AG10803 (cell line): ENCODE data around the gene VAV2.

Experiments
- DNase-seq: peaks from one replicate; pipeline ENCODE4 v3.0.0; 2010; ENCODE audit warnings: low read depth
- H3K4me3 ChIP-seq: 2 replicates; pipeline ENCODE4 v1.5.1; 2011; ENCODE audit warnings: mild to moderate bottlenecking, low read length, control low read depth
- CTCF ChIP-seq: conservative IDR thresholded peaks from 2 replicates; pipeline ENCODE4 v1.5.1; 2011; ENCODE audit warnings: mild to moderate bottlenecking, low read length, control low read depth, inconsistent platforms

VAV2 gene

GRCh38 chr9:133805876-133806622, 186.1 kb downstream of the VAV2 start:
- TF ChIP-seq CTCF = no peak
- DNase-seq = no peak
- no peak overlapping the region for H3K4me3 ChIP-seq

DNA sequence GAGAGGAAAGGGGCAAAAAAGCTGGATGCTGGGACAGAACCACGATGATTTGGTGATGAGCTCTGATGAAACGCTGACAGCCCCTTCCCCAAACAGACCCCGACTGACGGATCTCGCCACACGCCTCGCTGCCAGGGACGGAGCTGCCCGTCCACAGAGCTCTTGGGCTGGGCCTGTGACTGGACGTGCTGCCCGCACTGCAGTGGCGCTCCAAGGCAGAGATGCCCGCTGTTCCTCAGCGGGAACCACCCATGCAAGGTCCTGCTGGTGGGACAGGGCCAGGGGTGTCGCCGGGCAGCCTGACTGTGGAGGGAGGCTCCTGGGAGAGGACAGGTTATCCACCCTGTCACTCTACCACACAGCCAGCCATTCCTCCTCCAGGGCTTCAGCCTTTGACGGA, 187.9 kb downstream of the VAV2 start:
- no peak for DNase-seq
- no peak for TF ChIP-seq CTCF
- H3K4me3 ChIP-seq = no peak overlapping the region

GRCh38 chr9:133803745-133804144, 188.4 kb downstream of the VAV2 start:
- DNase-seq = no peak
- H3K4me3 ChIP-seq = no peak overlapping the region
- TF ChIP-seq CTCF = no peak

GRCh38 chr9:133803028-133803585, 189.0 kb downstream of the VAV2 start:
- peak; percentile 42 for DNase-seq
- H3K4me3 ChIP-seq = no peak overlapping the region
- TF ChIP-seq CTCF = no peak

DNA sequence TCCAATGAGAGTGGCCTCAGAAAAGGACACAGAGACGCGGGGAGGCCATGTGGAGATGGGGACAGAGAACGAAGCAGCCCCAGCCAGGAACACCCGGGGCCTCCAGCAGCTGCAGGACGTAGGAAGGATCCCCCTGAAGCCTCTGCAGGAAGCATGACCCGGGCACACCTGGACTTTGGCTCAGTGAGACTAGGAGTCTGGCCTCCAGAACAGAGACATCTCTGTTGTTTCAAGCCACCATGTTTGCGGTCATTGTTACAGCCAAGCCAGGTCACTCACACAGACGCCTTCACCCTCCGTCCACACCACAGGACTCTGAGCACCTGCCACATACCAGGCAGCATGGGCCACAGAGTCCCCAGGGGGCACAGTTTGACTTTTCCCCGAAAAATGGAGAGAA, 190.4 kb downstream of the VAV2 start:
- H3K4me3 ChIP-seq = no peak overlapping the region
- DNase-seq = no peak
- TF ChIP-seq CTCF = no peak

- H3K4me3 ChIP-seq = no peak overlapping the region
- no peak for TF ChIP-seq CTCF
- DNase-seq = no peak
Observed at GRCh38 chr9:133800266-133800665, 191.9 kb downstream of the VAV2 start.

GRCh38 chr9:133799716-133800115, 192.4 kb downstream of the VAV2 start:
- H3K4me3 ChIP-seq = no peak overlapping the region
- DNase-seq = no peak
- TF ChIP-seq CTCF = no peak
